ENCODE results near the gene XIST.

Gene XIST

DNA sequence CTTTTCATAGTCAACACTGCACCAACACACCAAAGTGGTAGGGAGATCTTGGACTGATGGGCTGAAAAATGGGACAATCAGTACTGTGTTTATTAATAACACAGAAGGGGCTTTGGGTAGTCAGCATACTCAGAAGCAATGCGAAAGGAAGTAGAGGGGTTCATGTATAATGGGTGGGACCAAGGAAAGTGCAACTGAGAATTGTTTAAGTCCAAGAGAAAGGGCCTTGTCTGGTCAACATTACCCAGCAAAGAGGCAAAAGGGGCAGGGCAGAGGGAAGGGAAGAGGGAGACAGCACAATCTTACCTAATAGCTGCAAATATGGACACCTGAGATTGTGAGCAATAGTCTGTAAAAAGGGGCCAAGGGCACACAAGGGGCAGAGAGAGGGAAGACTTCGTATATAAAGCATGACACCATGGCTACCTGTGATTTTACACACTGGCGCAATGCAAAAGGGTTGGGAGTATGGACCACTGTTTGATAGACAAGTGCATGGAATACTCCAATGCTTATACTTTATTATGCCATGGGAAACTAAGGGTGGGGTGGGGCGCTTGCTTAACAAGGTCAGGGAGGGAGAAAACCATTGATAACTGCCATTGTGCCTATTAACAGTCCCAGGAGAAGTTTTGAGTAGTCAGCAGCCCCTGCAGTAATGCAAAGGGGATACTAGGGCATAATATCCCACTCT is 9.8 kb downstream of the XIST start (continued):
- TF ChIP-seq FEZF1 (tag by site-specific recombination; IDR thresholded peaks at IDR 0.05) (peak; percentile 74), GFI1B (tag by site-specific recombination; IDR thresholded peaks at IDR 0.05) (no peak), ZNF549 (tag by site-specific recombination; IDR thresholded peaks at IDR 0.05) (no peak), SCRT1 (tag by site-specific recombination; IDR thresholded peaks at IDR 0.05; ENCODE audit: borderline replicate concordance) (no peak), ZNF571 (tag by site-specific recombination; IDR thresholded peaks at IDR 0.05) (no peak)

DNA sequence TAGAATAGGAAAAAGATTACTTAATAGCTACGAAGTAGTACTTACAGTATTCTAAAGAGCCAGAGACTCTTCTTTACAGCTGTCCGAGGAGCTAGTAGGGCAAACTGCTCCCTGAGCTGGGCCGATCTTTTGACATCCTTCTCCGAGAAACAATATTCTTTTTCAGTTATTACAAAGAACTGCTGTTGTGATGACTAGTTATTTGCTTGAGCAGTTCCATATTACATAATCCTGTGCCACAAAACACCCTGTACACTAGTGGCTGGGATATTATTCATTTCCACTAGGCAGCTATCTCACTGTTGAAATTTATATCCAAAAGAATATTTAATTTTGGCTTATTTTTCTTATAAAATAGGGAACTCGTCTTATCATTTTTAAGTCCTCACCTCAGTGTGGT is 11.2 kb downstream of the XIST start:
- POLR2A ChIA-PET, result interaction anchor here (3.1 to 5.9 kb wide), 3 partner anchors 9 to 76 kb away, joined by 11 to 82 read pairs (median 36); no protein-coding TSS in a partner anchor
- CTCF ChIA-PET, result no interaction called here

DNA sequence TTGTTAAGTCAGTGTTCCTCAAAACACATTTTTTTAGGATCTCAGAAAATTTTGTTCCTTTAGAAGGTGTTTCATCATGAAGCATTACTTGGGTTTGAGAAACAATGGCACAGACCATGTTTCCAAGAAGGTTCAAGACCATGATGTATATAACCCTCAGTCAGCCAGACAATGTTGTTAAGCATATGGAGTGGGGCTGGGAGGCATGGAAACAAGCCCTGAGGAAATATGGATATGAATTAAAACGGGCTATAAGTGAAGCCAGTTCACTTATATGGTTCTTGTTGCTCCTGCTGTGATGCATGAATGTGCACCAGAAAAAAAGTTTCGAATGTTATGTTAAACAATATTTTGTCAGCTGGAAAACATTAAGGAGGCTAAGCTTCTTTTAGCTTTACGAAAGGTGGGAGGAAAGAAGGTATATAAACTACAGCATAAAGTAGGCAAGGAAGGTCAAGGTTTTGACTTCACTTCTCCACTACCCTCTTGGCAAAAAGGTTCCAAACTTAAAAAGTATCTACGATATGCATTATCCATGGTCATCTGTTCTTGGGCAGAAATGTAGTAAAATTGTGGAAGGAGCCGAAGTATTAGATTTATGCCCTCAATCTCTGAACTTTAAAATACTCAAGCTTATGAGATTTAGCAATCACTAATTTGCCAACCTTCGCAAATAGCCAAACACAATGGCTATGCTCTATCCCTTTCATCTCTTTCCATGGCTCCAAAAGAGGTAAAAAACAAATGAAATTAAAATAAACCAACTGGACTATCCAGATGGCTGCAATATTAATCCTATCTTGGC is 12.2 kb downstream of the XIST start:
- Histone ChIP-seq H3K27ac (ENCODE audit: extremely low read depth, low read depth, low read length) (peak overlapping the region; percentile 83), H3K4me3 (ENCODE audit: low read depth, low read length) (peak overlapping the region; percentile 30), H3K4me1 (ENCODE audit: control insufficient read depth, insufficient read depth, low read length) (peaks cover 63% of the 10 kb centered on the region), H3K36me3 (ENCODE audit: control insufficient read depth in 2 of 2, insufficient read depth in 1 of 2, low read length in 2 of 2) (peaks cover 70 to 85% of the 10 kb centered on the region in 2 experiments), H3K9me3 (ENCODE audit: control insufficient read depth, insufficient read depth, low read depth, low read length) (no peaks in the 10 kb centered on the region)
- TF ChIP-seq, protein P1, sequence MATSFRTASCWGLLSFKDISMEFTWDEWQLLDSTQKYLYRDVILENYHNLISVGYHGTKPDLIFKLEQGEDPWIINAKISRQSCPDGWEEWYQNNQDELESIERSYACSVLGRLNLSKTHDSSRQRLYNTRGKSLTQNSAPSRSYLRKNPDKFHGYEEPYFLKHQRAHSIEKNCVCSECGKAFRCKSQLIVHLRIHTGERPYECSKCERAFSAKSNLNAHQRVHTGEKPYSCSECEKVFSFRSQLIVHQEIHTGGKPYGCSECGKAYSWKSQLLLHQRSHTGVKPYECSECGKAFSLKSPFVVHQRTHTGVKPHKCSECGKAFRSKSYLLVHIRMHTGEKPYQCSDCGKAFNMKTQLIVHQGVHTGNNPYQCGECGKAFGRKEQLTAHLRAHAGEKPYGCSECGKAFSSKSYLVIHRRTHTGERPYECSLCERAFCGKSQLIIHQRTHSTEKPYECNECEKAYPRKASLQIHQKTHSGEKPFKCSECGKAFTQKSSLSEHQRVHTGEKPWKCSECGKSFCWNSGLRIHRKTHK (tag by site-specific recombination; IDR thresholded peaks at IDR 0.05), result no peak
- peak; percentile 20; the same call in 1 of the 2 replicates for TF ChIP-seq ZSCAN30 (tag by site-specific recombination; IDR thresholded peaks at IDR 0.05)
- peak; percentile 43; the same call in 1 of the 2 replicates for TF ChIP-seq ZNF2 (tag by site-specific recombination; IDR thresholded peaks at IDR 0.05)
- TF ChIP-seq FEZF1 (tag by site-specific recombination; IDR thresholded peaks at IDR 0.05), result peak; percentile 43
- TF ChIP-seq ZNF660 (tag by site-specific recombination; IDR thresholded peaks at IDR 0.05), result peak; percentile 20; the same call in 1 of the 2 replicates
- TF ChIP-seq, protein P2, sequence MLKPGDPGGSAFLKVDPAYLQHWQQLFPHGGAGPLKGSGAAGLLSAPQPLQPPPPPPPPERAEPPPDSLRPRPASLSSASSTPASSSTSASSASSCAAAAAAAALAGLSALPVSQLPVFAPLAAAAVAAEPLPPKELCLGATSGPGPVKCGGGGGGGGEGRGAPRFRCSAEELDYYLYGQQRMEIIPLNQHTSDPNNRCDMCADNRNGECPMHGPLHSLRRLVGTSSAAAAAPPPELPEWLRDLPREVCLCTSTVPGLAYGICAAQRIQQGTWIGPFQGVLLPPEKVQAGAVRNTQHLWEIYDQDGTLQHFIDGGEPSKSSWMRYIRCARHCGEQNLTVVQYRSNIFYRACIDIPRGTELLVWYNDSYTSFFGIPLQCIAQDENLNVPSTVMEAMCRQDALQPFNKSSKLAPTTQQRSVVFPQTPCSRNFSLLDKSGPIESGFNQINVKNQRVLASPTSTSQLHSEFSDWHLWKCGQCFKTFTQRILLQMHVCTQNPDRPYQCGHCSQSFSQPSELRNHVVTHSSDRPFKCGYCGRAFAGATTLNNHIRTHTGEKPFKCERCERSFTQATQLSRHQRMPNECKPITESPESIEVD (tag by site-specific recombination; IDR thresholded peaks at IDR 0.05), result peak; percentile 96
- TF ChIP-seq ZNF600 (tag by site-specific recombination; IDR thresholded peaks at IDR 0.05), result peak; percentile 62
- TF ChIP-seq ZNF133 (tag by site-specific recombination; IDR thresholded peaks at IDR 0.05), result no peak
- peak; percentile 85 for TF ChIP-seq IKZF3 (tag by site-specific recombination; IDR thresholded peaks at IDR 0.05)
- TF ChIP-seq, protein P3, sequence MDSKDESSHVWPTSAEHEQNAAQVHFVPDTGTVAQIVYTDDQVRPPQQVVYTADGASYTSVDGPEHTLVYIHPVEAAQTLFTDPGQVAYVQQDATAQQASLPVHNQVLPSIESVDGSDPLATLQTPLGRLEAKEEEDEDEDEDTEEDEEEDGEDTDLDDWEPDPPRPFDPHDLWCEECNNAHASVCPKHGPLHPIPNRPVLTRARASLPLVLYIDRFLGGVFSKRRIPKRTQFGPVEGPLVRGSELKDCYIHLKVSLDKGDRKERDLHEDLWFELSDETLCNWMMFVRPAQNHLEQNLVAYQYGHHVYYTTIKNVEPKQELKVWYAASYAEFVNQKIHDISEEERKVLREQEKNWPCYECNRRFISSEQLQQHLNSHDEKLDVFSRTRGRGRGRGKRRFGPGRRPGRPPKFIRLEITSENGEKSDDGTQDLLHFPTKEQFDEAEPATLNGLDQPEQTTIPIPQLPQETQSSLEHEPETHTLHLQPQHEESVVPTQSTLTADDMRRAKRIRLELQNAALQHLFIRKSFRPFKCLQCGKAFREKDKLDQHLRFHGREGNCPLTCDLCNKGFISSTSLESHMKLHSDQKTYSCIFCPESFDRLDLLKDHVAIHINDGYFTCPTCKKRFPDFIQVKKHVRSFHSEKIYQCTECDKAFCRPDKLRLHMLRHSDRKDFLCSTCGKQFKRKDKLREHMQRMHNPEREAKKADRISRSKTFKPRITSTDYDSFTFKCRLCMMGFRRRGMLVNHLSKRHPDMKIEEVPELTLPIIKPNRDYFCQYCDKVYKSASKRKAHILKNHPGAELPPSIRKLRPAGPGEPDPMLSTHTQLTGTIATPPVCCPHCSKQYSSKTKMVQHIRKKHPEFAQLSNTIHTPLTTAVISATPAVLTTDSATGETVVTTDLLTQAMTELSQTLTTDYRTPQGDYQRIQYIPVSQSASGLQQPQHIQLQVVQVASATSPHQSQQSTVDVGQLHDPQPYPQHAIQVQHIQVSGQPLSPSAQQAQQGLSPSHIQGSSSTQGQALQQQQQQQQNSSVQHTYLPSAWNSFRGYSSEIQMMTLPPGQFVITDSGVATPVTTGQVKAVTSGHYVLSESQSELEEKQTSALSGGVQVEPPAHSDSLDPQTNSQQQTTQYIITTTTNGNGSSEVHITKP (tag by site-specific recombination; IDR thresholded peaks at IDR 0.05), result peak; percentile 46
- TF ChIP-seq ZNF350 (tag by site-specific recombination; IDR thresholded peaks at IDR 0.05), result no peak
- TF ChIP-seq ZNF843 (tag by site-specific recombination; IDR thresholded peaks at IDR 0.05), result 0 out of 2 replicates have a peak, but pooled peaks have one; percentile 19
- ChIA-PET POLR2A (interaction anchor here (0.9 to 5.9 kb wide), 4 partner anchors 10 to 77 kb away, joined by 3 to 82 read pairs (median 24); no protein-coding TSS in a partner anchor), CTCF (interaction anchor here (0.6 to 0.7 kb wide), 2 partner anchors 71 to 293 kb away, joined by 3 to 4 read pairs; no protein-coding TSS in a partner anchor)

More for the DNA sequence above, 11.2 kb downstream of the XIST start:
- Histone ChIP-seq H3K27ac (ENCODE audit: extremely low read depth, low read depth, low read length) (peak overlapping the region; percentile 83), H3K4me3 (ENCODE audit: low read depth, low read length) (peak overlapping the region; percentile 30), H3K9me3 (ENCODE audit: control insufficient read depth, insufficient read depth, low read depth, low read length) (no peaks in the 10 kb centered on the region), H3K4me1 (ENCODE audit: control insufficient read depth, insufficient read depth, low read length) (peaks cover 55% of the 10 kb centered on the region), H3K36me3 (ENCODE audit: control insufficient read depth in 2 of 2, insufficient read depth in 1 of 2, low read length in 2 of 2) (peaks cover 73 to 75% of the 10 kb centered on the region in 2 experiments)
- TF ChIP-seq EGR2 (tag by site-specific recombination; IDR thresholded peaks at IDR 0.05; ENCODE audit: low read depth), result no peak
- TF ChIP-seq, protein P2 (tag by site-specific recombination; IDR thresholded peaks at IDR 0.05), result 0 out of 2 replicates have a peak, but pooled peaks have one; percentile 43
